K562 (cell line): ENCODE results near the gene RPL15. TPM values are rescaled to one million over a fixed set of nuclear protein-coding genes. Genes with fewer than 3 reads are reported as not detected.

Experiments used
- ATF6 ChIP-seq: sonication (generic); formaldehyde crosslinking; IDR thresholded peaks from 2 replicates; pipeline ENCODE4 v1.4.0; 2020; ENCODE audit warnings: mild to moderate bottlenecking, missing genetic modification reagents
- BACH1 ChIP-seq: fragments of 200-800 bp; sonication (Bioruptor generic); IDR thresholded peaks from 2 replicates; pipeline ENCODE4 v1.6.1; 2016; ENCODE audit warnings: missing genetic modification characterization, missing compliant biosample characterization
- IRF1 ChIP-seq: sonication (generic); formaldehyde crosslinking; IDR thresholded peaks from 2 replicates; pipeline ENCODE4 v1.8.0; 2022; ENCODE audit warnings: missing genetic modification reagents, mild to moderate bottlenecking, borderline replicate concordance
- TAF7 ChIP-seq: fragments of 450-650 bp; IDR thresholded peaks from 2 replicates; pipeline ENCODE4 v1.6.1; 2016; ENCODE audit warnings: missing genetic modification characterization, missing compliant biosample characterization
- VEZF1 ChIP-seq: fragments of 200-800 bp; sonication (Bioruptor generic); IDR thresholded peaks from 2 replicates; pipeline ENCODE4 v1.6.1; 2017; ENCODE audit warnings: missing genetic modification characterization, missing compliant biosample characterization
- polyA plus RNA-seq, 8 experiments: library from polyadenylated mRNA; depleted of rRNA in 4 of 8; stranded (reverse) in 5 of 8; unstranded in 3 of 8; fragments of >200 nt; fragmentation: Nextera tagmentation in 2 of 8; fragmentation: Illumina TruSeq in 1 of 8; extraction: Ambion mirVana in 2 of 8; extraction: Trizol in 1 of 8; gene quantifications; 2 replicates each; pipeline versions ENCODE4 v1.2.1 to v1.2.3, GENCODE V29; 2011 to 2014; ENCODE audit warnings: inconsistent platforms in 1 of 8, missing spikeins in 1 of 8
- total RNA-seq, 7 experiments: library from RNA; depleted of rRNA in 6 of 7; stranded (reverse); fragments of >200 nt in 6 of 7; fragmentation: Illumina TruSeq in 2 of 7; extraction: Trizol in 2 of 7; gene quantifications; 2 replicates each; pipeline versions ENCODE4 v1.2.1 to v1.2.3, GENCODE V29; 2011 to 2021; ENCODE audit warnings: low replicate concordance in 1 of 7

Gene RPL15
- total and polyA plus RNA-seq, 9 of the 15 experiments (the other 6 are each of a cell fraction or from before 2014, with no cell fraction given): 2,393 to 8,850 (median 3,928) TPM

- TF ChIP-seq IRF1 (CRISPR knock-in tag) (no peak), VEZF1 (CRISPR knock-in tag) (no peak), BACH1 (tag) (no peak), TAF7 (no peak), ATF6 (CRISPR knock-in tag) (no peak)
These were observed 41.7 kb upstream of the RPL15 start (continued) for GRCh38 chr3:23875113-23875725.
